Sigmoid colon (tissue), 7 donors: ENCODE measurements around the gene CD9. TPM values are rescaled to one million over a fixed set of nuclear protein-coding genes. Genes with fewer than 3 reads are reported as not detected.

Source experiments
- DNase-seq: peaks from one replicate; pipeline ENCODE4 v3.0.0-alpha.2; 2019
- H3K27ac ChIP-seq, 4 donors: fragments of 200-600 bp; sonication (generic); one replicate each; pipeline ENCODE4 v1.5.1; 2016 to 2019; ENCODE audit warnings: mild to moderate bottlenecking in 1 of 4
- H3K27me3 ChIP-seq, 3 donors: fragments of 200-600 bp; sonication (generic); one replicate each; pipeline ENCODE4 v1.5.1; 2019; ENCODE audit warnings: mild to moderate bottlenecking in 1 of 3
- H3K36me3 ChIP-seq, 4 donors: fragments of 200-600 bp; sonication (generic); one replicate each; pipeline ENCODE4 v1.5.1; 2016 to 2019
- H3K4me1 ChIP-seq, 4 donors: fragments of 200-600 bp; sonication (generic); one replicate each; pipeline ENCODE4 v1.5.1; 2017 to 2019
- H3K4me3 ChIP-seq, 4 donors: fragments of 200-600 bp; sonication (generic); one replicate each; pipeline ENCODE4 v1.5.1; 2017 to 2019; ENCODE audit warnings: mild to moderate bottlenecking in 2 of 4, moderate library complexity in 1 of 4
- H3K9me3 ChIP-seq, 4 donors: fragments of 200-600 bp in 3 of 4; sonication (generic) in 3 of 4; one replicate each; pipeline versions ENCODE4 v1.5.1 to v1.6.1; 2013 to 2019
- CTCF ChIP-seq, 4 experiments: fragments of 450-650 bp in 3 of 4; fragments of 200-600 bp in 1 of 4; IDR thresholded peaks; one replicate each; pipeline ENCODE4 v1.5.1; 2016 to 2019; ENCODE audit warnings: antibody characterized with exemption in 4 of 4, mild to moderate bottlenecking in 3 of 4, moderate library complexity in 2 of 4
- EP300 ChIP-seq, 4 donors: sonication (generic); formaldehyde crosslinking; IDR thresholded peaks; one replicate each; pipeline ENCODE4 v1.6.1; 2017; ENCODE audit warnings: antibody characterized with exemption in 4 of 4
- POLR2A ChIP-seq, 2 donors: fragments of 450-650 bp; IDR thresholded peaks; one replicate each; pipeline ENCODE4 v1.6.1; 2016; ENCODE audit warnings: antibody characterized with exemption in 2 of 2, mild to moderate bottlenecking in 2 of 2, moderate library complexity in 2 of 2
- POLR2AphosphoS5 ChIP-seq, 4 donors: sonication (generic); formaldehyde crosslinking; IDR thresholded peaks; one replicate each; pipeline ENCODE4 v1.6.1; 2017; ENCODE audit warnings: antibody characterized with exemption in 4 of 4
- WGBS, 2 donors: extraction: QIAGEN DNeasy Blood & Tissue Kit; methylation state at CpG; one replicate each; pipeline ENCODE4 v1.1.7; 2013; 5-methylcytosine and 5-hydroxymethylcytosine counted together
- intact Hi-C: fragments of 100-400 bp; cut with DNase I; formaldehyde crosslinking; loops from one replicate; pipeline ENCODE4 v1.15.1; 2023
- polyA plus RNA-seq, 3 donors: library from polyadenylated mRNA; stranded (reverse); fragments of 200-250 nt; gene quantifications; one replicate each; pipeline ENCODE4 v1.2.3, GENCODE V29; 2013
- total RNA-seq, 4 donors: library from RNA; depleted of rRNA; stranded (reverse); fragments of >200 nt; gene quantifications; one replicate each; pipeline ENCODE4 v1.1.0, GENCODE V29; 2016
- donor health status: healthy with polysubstance abuse.
- donor health status: Bipolar disorder and iron deficiency.
- donor health status: healthy.

CD9 gene, protein sequence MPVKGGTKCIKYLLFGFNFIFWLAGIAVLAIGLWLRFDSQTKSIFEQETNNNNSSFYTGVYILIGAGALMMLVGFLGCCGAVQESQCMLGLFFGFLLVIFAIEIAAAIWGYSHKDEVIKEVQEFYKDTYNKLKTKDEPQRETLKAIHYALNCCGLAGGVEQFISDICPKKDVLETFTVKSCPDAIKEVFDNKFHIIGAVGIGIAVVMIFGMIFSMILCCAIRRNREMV
- total RNA-seq: 100 to 1,000 TPM; 240 to 453 (median 303) TPM
- 100 to 1,000 TPM; 180 to 548 (median 335) TPM for polyA plus RNA-seq

- intact Hi-C loops: loop anchor here (5.0 kb wide), 1 partner anchor 132 kb away; no protein-coding TSS in a partner anchor
- H3K4me3 ChIP-seq: peak within 1 kb of the TSS; percentile 74 to 100 (median 92)
- no peak for TF ChIP-seq CTCF (IDR thresholded peaks at IDR 0.05)
- peak; percentile 92 to 96 (median 94) for TF ChIP-seq POLR2AphosphoS5 (IDR thresholded peaks at IDR 0.05)
- peak; percentile 89 to 91 for TF ChIP-seq POLR2A (IDR thresholded peaks at IDR 0.05)
- TF ChIP-seq EP300 (IDR thresholded peaks at IDR 0.05): no peak
- peak; percentile 92 for DNase-seq
- peaks cover 0 to 74% (median 59%) of the 10 kb centered on the region in 4 donors for H3K4me1 ChIP-seq
- H3K36me3 ChIP-seq: no peaks in the 10 kb centered on the region
- peak within 1 kb of the TSS; percentile 95 to 100 (median 98) for H3K27ac ChIP-seq
- H3K27me3 ChIP-seq: no peaks in the 10 kb centered on the region
- 1% methylated on average over 81 of the region's 81 CpGs for WGBS, 2 donors
- no peaks in the 10 kb centered on the region for H3K9me3 ChIP-seq
Observed at GRCh38 chr12:6200256-6201212, at the start of gene CD9. TSS of gene CD9 (plus strand) at chr12:6200400. CDS start at chr12:6200500, 100 bp downstream.

- Histone ChIP-seq H3K27me3 (no peaks in the 10 kb centered on the region), H3K4me3 (no peak overlapping the region), H3K4me1 (no peaks in the 10 kb centered on the region), H3K36me3 (no peaks in the 10 kb centered on the region), H3K9me3 (no peaks in the 10 kb centered on the region), H3K27ac (peak overlapping the region in 1 of 4 donors; percentile 23)
- DNase-seq: peak; percentile 74
- intact Hi-C loops: no loop called here
- no peak for TF ChIP-seq CTCF (IDR thresholded peaks at IDR 0.05)
- no peak for TF ChIP-seq EP300 (IDR thresholded peaks at IDR 0.05)
- peak in 2 of 4 donors; percentile 18 to 39 for TF ChIP-seq POLR2AphosphoS5 (IDR thresholded peaks at IDR 0.05)
- 87 to 90% methylated on average over 15 of the region's 15 CpGs for WGBS, 2 donors
Observed at GRCh38 chr12:6154730-6155459, 45.3 kb upstream of the CD9 start.

DNA sequence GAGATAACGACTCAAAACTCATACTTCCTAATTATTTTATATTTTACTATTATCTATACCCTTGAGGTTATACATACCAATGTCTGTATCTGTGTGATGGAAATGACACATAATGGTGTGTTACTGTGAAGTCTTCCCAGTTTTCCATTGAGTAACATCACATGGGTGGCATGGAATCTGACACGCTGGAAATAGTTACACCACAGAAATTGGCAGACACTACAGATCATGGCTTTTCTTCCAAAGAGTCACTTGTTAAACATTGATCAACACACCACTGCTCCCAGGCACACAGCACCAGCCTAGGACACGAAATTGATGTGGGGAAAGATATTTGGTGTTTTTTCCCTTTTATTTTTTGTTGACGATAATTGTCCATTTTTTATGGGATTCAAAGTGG lies 42.7 kb upstream of the CD9 start:
- no peak for TF ChIP-seq EP300 (IDR thresholded peaks at IDR 0.05)
- no peak for TF ChIP-seq POLR2AphosphoS5 (IDR thresholded peaks at IDR 0.05)
- no peak for TF ChIP-seq CTCF (IDR thresholded peaks at IDR 0.05)
- no peak for TF ChIP-seq POLR2A (IDR thresholded peaks at IDR 0.05)
- intact Hi-C loops: no loop called here
- Histone ChIP-seq H3K9me3 (no peaks in the 10 kb centered on the region), H3K27me3 (no peaks in the 10 kb centered on the region), H3K36me3 (no peaks in the 10 kb centered on the region), H3K4me1 (peaks cover 0 to 11% (median 0%) of the 10 kb centered on the region in 4 donors), H3K4me3 (no peak overlapping the region), H3K27ac (no peak overlapping the region)
- DNase-seq: no peak
- WGBS, 2 donors: 91% methylated on average over 4 of the region's 4 CpGs

DNA sequence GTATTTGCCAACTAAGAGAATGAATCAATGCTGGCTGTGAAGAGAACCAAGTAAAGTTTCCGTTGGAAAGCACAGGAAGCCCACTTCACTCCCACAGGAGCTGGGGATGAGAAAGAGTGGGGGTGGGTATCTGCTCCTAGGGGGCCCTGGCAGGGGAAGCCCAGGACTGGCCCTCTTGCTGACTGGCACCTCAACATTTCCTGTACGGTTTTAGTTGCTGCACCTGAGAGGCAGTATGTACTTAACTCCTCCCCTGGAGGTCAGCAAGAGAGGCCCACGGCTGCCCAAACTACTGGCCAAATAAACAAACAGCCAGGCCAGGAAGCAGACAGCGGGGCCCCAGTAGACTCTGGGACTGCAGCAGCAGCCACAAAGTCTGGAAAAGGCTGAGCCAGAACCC lies 41.9 kb upstream of the CD9 start:
- intact Hi-C loops: no loop called here

More for the DNA sequence above, 41.9 kb upstream of the CD9 start:
- H3K36me3 ChIP-seq: no peaks in the 10 kb centered on the region
- H3K9me3 ChIP-seq: no peaks in the 10 kb centered on the region
- no peak overlapping the region for H3K4me3 ChIP-seq
- DNase-seq: no peak
- H3K27ac ChIP-seq: no peak overlapping the region
- H3K4me1 ChIP-seq: peaks cover 0 to 11% (median 0%) of the 10 kb centered on the region in 4 donors
- WGBS, 2 donors: 41 to 59% methylated on average over 4 of the region's 4 CpGs
- TF ChIP-seq POLR2A (IDR thresholded peaks at IDR 0.05) (no peak), CTCF (IDR thresholded peaks at IDR 0.05) (no peak), EP300 (IDR thresholded peaks at IDR 0.05) (no peak), POLR2AphosphoS5 (IDR thresholded peaks at IDR 0.05) (no peak)
- H3K27me3 ChIP-seq: no peaks in the 10 kb centered on the region
